GM10266 (cell line): ENCODE data around the gene PKM.

Experiments
- DNase-seq: peaks from one replicate; pipeline ENCODE4 v3.0.0; 2012; ENCODE audit errors: extremely low spot score
- TF ChIP-seq, protein P1 (sequence below): IDR thresholded peaks from 2 replicates; pipeline ENCODE4 v1.5.1; 2012; ENCODE audit warnings: mild to moderate bottlenecking, low read depth; ENCODE audit not compliant: control insufficient read depth, insufficient read depth; ENCODE audit errors: missing control alignments

PKM gene

DNA sequence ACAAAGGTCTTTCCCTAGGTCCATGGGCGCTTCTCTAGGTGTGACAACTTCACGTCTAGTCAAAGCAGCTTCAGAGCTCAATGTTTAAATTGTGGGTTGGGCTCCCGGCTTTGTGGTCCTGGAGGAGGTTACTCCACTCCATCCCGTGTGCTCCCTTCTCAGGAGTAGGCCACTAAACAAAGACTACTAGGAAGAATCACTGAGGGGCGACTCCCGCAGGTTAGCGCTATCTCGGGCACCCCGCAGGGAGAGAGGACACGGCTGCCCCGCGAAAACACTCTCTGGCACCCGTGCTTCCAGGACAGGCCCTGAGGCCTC lies 40.9 kb upstream of the PKM start:
- TF ChIP-seq, protein P1, sequence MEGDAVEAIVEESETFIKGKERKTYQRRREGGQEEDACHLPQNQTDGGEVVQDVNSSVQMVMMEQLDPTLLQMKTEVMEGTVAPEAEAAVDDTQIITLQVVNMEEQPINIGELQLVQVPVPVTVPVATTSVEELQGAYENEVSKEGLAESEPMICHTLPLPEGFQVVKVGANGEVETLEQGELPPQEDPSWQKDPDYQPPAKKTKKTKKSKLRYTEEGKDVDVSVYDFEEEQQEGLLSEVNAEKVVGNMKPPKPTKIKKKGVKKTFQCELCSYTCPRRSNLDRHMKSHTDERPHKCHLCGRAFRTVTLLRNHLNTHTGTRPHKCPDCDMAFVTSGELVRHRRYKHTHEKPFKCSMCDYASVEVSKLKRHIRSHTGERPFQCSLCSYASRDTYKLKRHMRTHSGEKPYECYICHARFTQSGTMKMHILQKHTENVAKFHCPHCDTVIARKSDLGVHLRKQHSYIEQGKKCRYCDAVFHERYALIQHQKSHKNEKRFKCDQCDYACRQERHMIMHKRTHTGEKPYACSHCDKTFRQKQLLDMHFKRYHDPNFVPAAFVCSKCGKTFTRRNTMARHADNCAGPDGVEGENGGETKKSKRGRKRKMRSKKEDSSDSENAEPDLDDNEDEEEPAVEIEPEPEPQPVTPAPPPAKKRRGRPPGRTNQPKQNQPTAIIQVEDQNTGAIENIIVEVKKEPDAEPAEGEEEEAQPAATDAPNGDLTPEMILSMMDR, result no peak
- peak; percentile 48 for DNase-seq

DNA sequence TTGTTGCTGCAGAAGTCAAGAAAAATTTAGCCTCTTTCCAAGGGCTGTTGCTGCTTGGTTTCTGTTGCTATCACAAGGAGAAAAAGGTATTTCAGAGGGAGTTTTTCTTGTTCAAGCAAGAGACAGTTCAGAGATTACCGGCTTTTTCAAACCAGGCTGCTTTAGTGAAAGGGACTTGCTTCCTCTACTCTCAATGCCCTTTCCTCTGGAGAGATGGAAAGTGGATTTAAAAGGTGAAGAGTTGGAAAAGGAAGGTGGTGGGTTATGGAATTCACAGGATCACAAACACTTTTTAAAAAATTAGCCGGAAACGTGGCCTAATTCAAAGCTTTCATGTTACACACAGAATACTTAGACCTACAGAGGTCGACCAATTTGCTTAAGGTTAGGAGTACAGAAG lies 40.2 kb upstream of the PKM start:
- TF ChIP-seq, protein P1, result no peak
- DNase-seq, result no peak

DNA sequence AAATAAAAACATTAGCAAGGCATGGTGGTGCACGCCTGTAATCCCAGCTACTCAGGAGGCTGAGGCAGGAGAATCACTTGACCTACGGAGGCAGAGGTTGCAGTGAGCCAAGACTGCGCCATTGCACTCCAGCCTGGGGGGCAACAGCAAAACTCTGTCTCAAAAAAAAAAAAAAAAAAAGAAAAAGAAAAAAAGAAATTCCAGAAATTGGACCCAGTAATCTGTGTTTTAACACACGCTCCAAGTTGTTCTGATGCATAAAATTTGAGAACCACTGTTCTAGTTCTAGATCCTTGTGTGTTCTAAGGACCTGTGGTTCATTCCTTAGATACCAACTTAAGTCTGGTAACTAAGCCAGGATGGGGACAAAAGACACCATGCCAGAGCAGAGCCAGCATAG lies 38.7 kb upstream of the PKM start:
- DNase-seq, result no peak
- TF ChIP-seq, protein P1, result no peak

DNA sequence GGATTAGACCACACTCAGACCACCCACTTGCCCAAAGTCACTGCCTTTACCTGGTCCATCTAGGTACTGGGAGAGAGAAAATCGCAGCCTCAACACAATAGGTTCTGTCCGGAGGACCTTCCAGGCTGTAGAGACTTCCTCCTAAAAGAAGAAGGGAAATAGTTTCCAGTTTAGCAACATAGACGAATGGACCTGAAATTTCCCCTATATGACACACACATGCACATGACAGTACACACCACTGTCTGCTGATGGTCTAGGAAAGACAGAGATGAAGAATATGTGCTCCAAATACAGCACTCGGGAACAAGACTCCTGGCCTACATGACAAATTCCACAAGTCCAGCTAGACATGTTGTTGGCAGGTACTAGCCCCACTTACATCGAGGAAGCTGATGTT lies 34.0 kb upstream of the PKM start:
- TF ChIP-seq, protein P1, result no peak
- no peak for DNase-seq

DNA sequence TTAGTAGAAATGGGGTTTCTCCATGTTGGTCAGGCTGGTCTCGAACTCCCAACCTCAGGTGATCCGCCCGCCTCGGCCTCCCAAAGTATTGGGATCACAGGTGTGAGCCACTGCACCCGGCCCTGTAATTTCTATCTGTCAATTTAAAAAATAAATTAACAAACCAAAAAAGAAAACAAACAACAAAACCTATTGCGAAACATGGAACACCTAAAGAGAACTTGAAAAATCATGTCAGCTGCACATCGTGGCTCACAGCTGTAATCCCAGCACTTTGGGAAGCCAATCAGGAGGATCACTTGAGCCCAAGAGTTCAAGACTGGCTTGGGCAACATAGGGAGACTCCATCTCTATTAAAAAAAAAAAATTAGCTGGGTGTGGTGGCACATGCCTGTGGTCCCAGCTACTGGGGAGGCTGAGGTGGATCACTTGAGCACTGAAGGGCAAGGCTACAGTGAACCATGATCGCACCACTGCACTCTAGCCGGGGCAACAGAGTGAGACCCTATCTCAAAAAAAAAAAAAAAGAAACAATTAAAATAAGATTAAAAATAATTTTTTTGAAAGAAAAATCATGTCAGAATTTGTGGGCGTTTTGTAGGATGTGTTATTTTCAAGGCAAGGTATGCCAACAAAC lies 21.8 kb upstream of the PKM start:
- TF ChIP-seq, protein P1, result no peak
- no peak for DNase-seq

DNA sequence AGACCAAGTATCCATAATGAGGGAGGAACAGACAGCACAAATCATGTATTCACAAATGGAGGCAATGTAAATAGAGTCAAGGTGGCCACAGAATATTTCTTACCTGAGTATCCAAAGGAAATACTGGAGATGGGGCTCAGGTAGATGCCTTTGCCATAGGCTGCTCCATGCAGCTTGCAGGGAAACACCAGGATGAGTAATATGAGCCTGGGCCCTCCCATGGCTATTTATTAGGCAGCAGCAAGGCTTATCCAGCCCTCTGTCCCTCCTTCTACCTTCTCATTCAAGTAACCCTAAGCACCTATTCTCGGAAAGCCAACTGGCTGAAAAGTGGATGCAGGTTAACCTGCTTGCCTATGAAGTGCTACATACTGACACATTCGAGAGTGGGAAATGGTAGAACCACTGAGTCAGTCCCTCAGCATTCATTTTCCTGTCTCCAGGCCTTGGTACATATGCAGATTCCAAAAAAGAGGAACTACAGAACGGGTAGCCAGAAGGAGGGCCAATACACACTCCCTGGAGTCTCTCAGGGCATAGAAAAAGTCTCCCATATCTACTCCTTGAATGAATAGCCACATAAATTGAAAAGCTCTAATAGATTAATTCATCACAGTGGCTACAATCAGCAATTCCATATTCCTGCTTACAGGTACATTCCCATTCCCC lies 18.3 kb upstream of the PKM start:
- DNase-seq, result no peak
- TF ChIP-seq, protein P1, result no peak

DNA sequence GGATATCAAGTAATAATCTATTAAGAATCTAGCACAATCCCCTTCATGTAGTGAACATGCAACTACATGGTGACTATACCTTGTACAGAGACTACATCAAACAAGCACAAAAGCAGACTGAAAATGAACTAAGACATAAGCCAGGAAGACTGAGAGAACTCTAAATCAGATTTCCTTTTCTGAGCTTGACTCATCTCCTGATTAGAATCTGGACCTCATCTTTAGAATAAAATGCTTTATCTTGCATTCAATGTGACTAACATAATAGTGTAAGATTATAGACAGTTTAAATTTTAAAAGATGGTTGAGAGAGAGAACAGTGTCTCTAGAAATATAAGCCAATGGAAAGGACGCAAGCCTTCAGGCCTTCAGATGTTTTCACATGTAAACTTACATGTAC lies 17.5 kb upstream of the PKM start:
- TF ChIP-seq, protein P1, result no peak

More for the DNA sequence above, 17.5 kb upstream of the PKM start:
- DNase-seq, result no peak
